Type B pancreatic cell (in vitro differentiated cells): ENCODE results near the gene CCNJL. TPM values are rescaled to one million over a fixed set of nuclear protein-coding genes. Genes with fewer than 3 reads are reported as not detected.
"Not testable (repeated sequence)": the region's sequence is repeated elsewhere in the genome, so short reads cannot be mapped to it uniquely, and the experiment has no call there.

Source experiments
- DNase-seq: peaks from one replicate; pipeline ENCODE4 v3.0.0; 2021; ENCODE audit warnings: mixed read lengths; ENCODE audit not compliant: unreplicated experiment; ENCODE audit errors: extremely low spot score
- H3K27ac Mint-ChIP-seq: 2 replicates; pipeline ENCODE4 v1.8.0; 2021; ENCODE audit warnings: mild to moderate bottlenecking, mixed read lengths
- H3K27me3 Mint-ChIP-seq: 2 replicates; pipeline ENCODE4 v1.8.0; 2021; ENCODE audit warnings: mixed read lengths
- H3K36me3 Mint-ChIP-seq: 2 replicates; pipeline ENCODE4 v1.8.0; 2021; ENCODE audit warnings: mixed read lengths
- H3K4me1 Mint-ChIP-seq: one replicate; pipeline ENCODE4 v1.8.0; 2021; ENCODE audit warnings: mixed read lengths; ENCODE audit not compliant: unreplicated experiment
- H3K4me3 Mint-ChIP-seq: 2 replicates; pipeline ENCODE4 v1.8.0; 2021; ENCODE audit warnings: mild to moderate bottlenecking, mixed read lengths
- H3K9me3 Mint-ChIP-seq: 2 replicates; pipeline ENCODE4 v1.8.0; 2021; ENCODE audit warnings: mixed read lengths
- CTCF ChIP-seq: fragments of 200-600 bp; sonication (generic); conservative IDR thresholded peaks from 2 replicates; pipeline ENCODE4 v1.5.0; 2021; ENCODE audit warnings: antibody characterized with exemption, mild to moderate bottlenecking
- total RNA-seq: library from RNA; stranded (reverse); gene quantifications from 2 replicates; pipeline ENCODE4 v1.2.1, GENCODE V29; 2021; ENCODE audit warnings: low replicate concordance

CCNJL gene
- total RNA-seq, 1 donor from 2014 or later: 16.6 TPM

GRCh38 chr5:160252916-160253315 lies 59.4 kb downstream of the CCNJL start:
- Mint-ChIP-seq H3K4me3 (no peak overlapping the region), H3K27me3 (no peaks in the 10 kb centered on the region), H3K9me3 (no peaks in the 10 kb centered on the region), H3K4me1 (no peaks in the 10 kb centered on the region), H3K36me3 (peaks cover 13% of the 10 kb centered on the region), H3K27ac (no peak overlapping the region)
- TF ChIP-seq CTCF: no peak
- DNase-seq: no peak

- peaks cover 13% of the 10 kb centered on the region for H3K36me3 Mint-ChIP-seq
- no peak overlapping the region for H3K4me3 Mint-ChIP-seq
- no peak for DNase-seq
- TF ChIP-seq CTCF: no peak
- no peaks in the 10 kb centered on the region for H3K4me1 Mint-ChIP-seq
- no peaks in the 10 kb centered on the region for H3K9me3 Mint-ChIP-seq
- H3K27ac Mint-ChIP-seq: peak overlapping the region; percentile 34
- no peaks in the 10 kb centered on the region for H3K27me3 Mint-ChIP-seq
Measured at GRCh38 chr5:160251406-160252155, 60.8 kb downstream of the CCNJL start.

GRCh38 chr5:160250826-160251225 lies 61.5 kb downstream of the CCNJL start:
- Mint-ChIP-seq H3K4me3 (no peak overlapping the region), H3K27ac (no peak overlapping the region), H3K36me3 (peaks cover 13% of the 10 kb centered on the region), H3K4me1 (no peaks in the 10 kb centered on the region), H3K27me3 (no peaks in the 10 kb centered on the region), H3K9me3 (no peaks in the 10 kb centered on the region)
- no peak for TF ChIP-seq CTCF
- DNase-seq: no peak

- no peaks in the 10 kb centered on the region for H3K4me1 Mint-ChIP-seq
- H3K27ac Mint-ChIP-seq: no peak overlapping the region
- peaks cover 13% of the 10 kb centered on the region for H3K36me3 Mint-ChIP-seq
- no peak for DNase-seq
- no peaks in the 10 kb centered on the region for H3K9me3 Mint-ChIP-seq
- H3K27me3 Mint-ChIP-seq: no peaks in the 10 kb centered on the region
- H3K4me3 Mint-ChIP-seq: no peak overlapping the region
- TF ChIP-seq CTCF: no peak
Measured at GRCh38 chr5:160250226-160250625, 62.1 kb downstream of the CCNJL start.

GRCh38 chr5:160249570-160249969 lies 62.8 kb downstream of the CCNJL start:
- H3K4me1 Mint-ChIP-seq, H3K27ac Mint-ChIP-seq, H3K9me3 Mint-ChIP-seq, H3K27me3 Mint-ChIP-seq, H3K4me3 Mint-ChIP-seq, DNase-seq: not testable (repeated sequence)
- peaks cover 13% of the 10 kb centered on the region for H3K36me3 Mint-ChIP-seq

GRCh38 chr5:160245506-160246086 lies 66.8 kb downstream of the CCNJL start:
- H3K27ac Mint-ChIP-seq: peak overlapping the region; percentile 50
- no peaks in the 10 kb centered on the region for H3K9me3 Mint-ChIP-seq
- H3K4me1 Mint-ChIP-seq: peaks cover 1% of the 10 kb centered on the region
- no peaks in the 10 kb centered on the region for H3K27me3 Mint-ChIP-seq
- TF ChIP-seq CTCF: no peak
- no peak for DNase-seq
- H3K36me3 Mint-ChIP-seq: no peaks in the 10 kb centered on the region
- no peak overlapping the region for H3K4me3 Mint-ChIP-seq
